GM19025 (cell line): ENCODE results near the gene GPR42.

Experiments used
- ATAC-seq: cut with Tn5 transposase; IDR thresholded peaks from one replicate; pipeline ENCODE4 v1.9.1; 2021; ENCODE audit warnings: mild to moderate bottlenecking, low read depth, moderate library complexity; ENCODE audit not compliant: unreplicated experiment

The GPR42 gene

GRCh38 chr19:35417713-35418534, 47.1 kb downstream of the GPR42 start:
- ATAC-seq, result no peak

DNA sequence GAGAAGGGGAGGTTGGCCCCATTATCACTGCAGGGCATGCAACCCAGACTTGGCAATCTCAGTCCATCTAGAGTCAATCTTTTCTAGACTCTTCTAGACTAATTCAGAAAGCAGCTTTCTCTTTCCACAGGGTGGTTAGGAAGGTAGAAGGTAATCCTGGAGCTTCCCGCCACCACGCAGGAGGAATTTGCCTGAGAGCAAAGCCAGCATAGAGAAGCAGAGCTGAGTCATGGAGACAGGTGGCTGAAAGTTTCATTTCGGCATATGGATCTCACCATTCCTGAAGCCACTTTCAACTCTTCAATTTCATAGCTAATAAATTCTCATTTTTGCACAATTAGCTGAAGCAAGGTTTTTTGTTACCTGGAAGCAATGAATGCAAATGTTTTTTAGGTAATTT, 48.2 kb downstream of the GPR42 start:
- ATAC-seq, result no peak

DNA sequence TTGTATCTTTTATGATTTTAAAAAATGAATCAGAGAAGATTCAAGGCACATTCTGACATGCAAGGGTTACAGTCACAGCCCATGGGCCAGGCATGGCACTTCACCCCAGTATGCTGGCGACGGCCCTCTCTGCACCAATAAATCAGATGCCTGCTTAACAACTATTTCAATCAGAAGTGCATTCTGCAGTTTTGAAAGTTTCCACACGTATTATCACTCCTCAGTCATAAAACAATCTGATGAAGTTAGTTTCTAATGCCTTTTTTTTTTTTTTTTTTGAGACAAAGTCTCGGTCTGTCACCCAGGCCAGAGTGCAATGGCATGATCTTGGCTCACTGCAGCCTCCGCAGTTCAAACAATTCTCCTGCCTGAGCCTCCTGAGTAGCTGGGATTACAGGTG, 48.9 kb downstream of the GPR42 start:
- ATAC-seq, result no peak

DNA sequence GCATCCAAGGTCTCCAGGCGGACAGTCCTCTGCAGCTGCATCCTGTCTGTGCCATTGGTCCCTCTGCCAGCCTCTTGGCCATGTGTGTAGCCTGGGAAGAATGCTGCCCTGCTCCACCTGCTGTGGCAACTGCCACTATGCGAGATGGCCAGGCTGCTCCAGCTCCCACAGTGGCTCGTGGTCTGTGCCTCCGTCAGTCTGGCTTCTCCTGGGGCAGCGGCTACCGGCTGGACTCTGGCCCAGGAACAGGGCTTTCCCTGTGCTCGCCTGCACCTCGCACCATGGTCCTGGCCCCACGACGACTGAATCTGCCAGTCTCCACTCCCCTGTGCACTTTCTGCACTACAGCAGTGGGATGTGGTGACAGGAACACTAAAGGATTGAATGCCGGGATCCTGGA, 50.5 kb downstream of the GPR42 start:
- no peak for ATAC-seq
